HepG2 (cell line): Measurements from ENCODE around the gene GTF2H4. TPM values are rescaled to one million over a fixed set of nuclear protein-coding genes. Genes with fewer than 3 reads are reported as not detected.

Experiments used
- EEA1 ChIP-seq: sonication (generic); formaldehyde crosslinking; IDR thresholded peaks from 2 replicates; pipeline ENCODE4 v1.5.1; 2020; ENCODE audit warnings: mild to moderate bottlenecking, missing genetic modification reagents, borderline replicate concordance
- FOXK1 ChIP-seq: sonication (generic); formaldehyde crosslinking; IDR thresholded peaks from 2 replicates; pipeline ENCODE4 v1.4.0; 2020; ENCODE audit warnings: low read depth, missing genetic modification reagents, borderline replicate concordance
- IKZF1 ChIP-seq: fragments of 450-650 bp; IDR thresholded peaks from 2 replicates; pipeline ENCODE4 v1.7.1; 2016
- PHF21A ChIP-seq: sonication (generic); formaldehyde crosslinking; IDR thresholded peaks from 2 replicates; pipeline ENCODE4 v1.5.0; 2020; ENCODE audit warnings: mild to moderate bottlenecking, missing genetic modification reagents
- SMAD1 ChIP-seq: sonication (generic); formaldehyde crosslinking; IDR thresholded peaks from 2 replicates; pipeline ENCODE4 v1.4.0; 2020; ENCODE audit warnings: missing genetic modification reagents, low read depth, mild to moderate bottlenecking, borderline replicate concordance
- SP1 ChIP-seq, 2 experiments: fragments of 450-650 bp in 1 of 2; sonication (generic) in 1 of 2; formaldehyde crosslinking in 1 of 2; IDR thresholded peaks; 2 replicates each; pipeline versions ENCODE4 v1.4.0 to v1.6.1; 2016 to 2020; ENCODE audit warnings: missing genetic modification reagents in 1 of 2
- ZNF549 ChIP-seq: sonication (generic); formaldehyde crosslinking; IDR thresholded peaks from 2 replicates; pipeline ENCODE4 v1.5.0; 2020; ENCODE audit warnings: missing genetic modification reagents
- ZNF660 ChIP-seq: sonication (generic); formaldehyde crosslinking; IDR thresholded peaks from 2 replicates; pipeline ENCODE4 v1.5.1; 2020; ENCODE audit warnings: mild to moderate bottlenecking, low read depth, missing genetic modification reagents, borderline replicate concordance
- ZNF772 ChIP-seq: sonication (generic); formaldehyde crosslinking; IDR thresholded peaks from 2 replicates; pipeline ENCODE4 v1.5.0; 2020; ENCODE audit warnings: mild to moderate bottlenecking, missing genetic modification reagents
- polyA plus RNA-seq, 8 experiments: library from polyadenylated mRNA; depleted of rRNA in 3 of 8; stranded (reverse) in 7 of 8; unstranded in 1 of 8; fragments of >200 nt; fragmentation: Illumina TruSeq in 4 of 8; extraction: Trizol in 4 of 8; gene quantifications; 2 replicates each; pipeline versions ENCODE4 v1.2.1 to v1.2.3, GENCODE V29; 2011 to 2016; ENCODE audit warnings: low read depth in 4 of 8, missing spikeins in 1 of 8, mixed read lengths in 1 of 8; ENCODE audit not compliant: insufficient read depth in 1 of 8
- total RNA-seq, 5 experiments: library from RNA; depleted of rRNA; stranded (reverse); fragments of >200 nt; fragmentation: Illumina TruSeq; extraction: Trizol; gene quantifications; 2 replicates each; pipeline ENCODE4 v1.2.3, GENCODE V29; 2016; ENCODE audit warnings: low read depth in 1 of 5
- TF ChIP-seq, protein P1 (sequence below): sonication (generic); formaldehyde crosslinking; IDR thresholded peaks from 2 replicates; pipeline ENCODE4 v1.4.0; 2020; ENCODE audit warnings: low read depth, missing genetic modification reagents
- TF ChIP-seq, protein P2 (sequence below): IDR thresholded peaks from 2 replicates; pipeline ENCODE4 v1.6.1; 2016; ENCODE audit warnings: missing compliant biosample characterization, missing genetic modification reagents, borderline replicate concordance
- TF ChIP-seq, protein P3 (sequence below): conservative IDR thresholded peaks from 2 replicates; pipeline ENCODE4 v1.6.1; 2018; ENCODE audit warnings: missing genetic modification reagents
- TF ChIP-seq, protein P4 (sequence below): sonication (generic); formaldehyde crosslinking; IDR thresholded peaks from 2 replicates; pipeline ENCODE4 v1.5.1; 2020; ENCODE audit warnings: mild to moderate bottlenecking, missing genetic modification reagents, borderline replicate concordance

The GTF2H4 gene
- total and polyA plus RNA-seq, 2 of the 13 experiments (the other 11 are each of a cell fraction or from before 2014, with no cell fraction given) = 15.9 to 49.3 TPM

DNA sequence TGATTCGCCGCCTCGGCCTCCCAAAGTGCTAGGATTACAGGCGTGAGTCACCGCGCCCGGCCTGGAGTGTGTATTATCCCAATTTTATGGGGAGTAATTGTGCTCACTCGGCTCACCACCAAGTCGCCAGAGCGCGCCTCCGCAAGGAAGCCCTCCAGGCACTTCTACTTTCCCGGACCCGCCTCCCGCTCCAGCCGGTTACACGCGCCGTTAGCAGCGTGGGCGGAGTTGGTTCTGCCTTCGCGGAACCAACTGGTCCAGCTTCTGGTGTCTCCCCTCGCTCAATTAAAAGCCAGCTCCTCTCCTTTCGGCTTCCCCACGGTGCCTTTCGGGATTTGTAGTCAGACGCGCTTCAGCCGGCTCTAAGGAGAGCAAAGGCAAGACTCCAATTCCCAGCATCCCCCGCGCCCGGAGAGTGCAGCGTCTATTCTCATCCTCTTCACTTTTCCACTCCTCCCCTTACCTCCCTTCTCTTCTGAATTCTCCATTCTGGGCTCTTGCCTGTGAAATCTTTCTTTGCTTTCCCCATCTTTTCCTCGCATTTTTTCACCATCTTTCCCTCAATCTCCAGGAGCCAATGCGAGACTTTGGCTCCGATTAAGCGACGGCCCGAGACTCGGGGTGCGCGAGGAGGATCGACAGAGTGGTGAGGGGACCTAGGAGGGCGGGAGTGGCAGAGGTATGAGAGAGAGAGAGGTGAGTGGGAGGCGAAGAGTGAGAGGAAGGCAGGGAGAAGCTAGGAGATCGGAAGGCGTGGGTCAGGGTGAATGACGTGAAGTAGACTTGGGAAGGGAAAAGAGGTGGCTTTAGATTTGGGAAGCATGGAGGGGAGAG lies at the start of gene GTF2H4 (continued):
- TF ChIP-seq, protein P1, sequence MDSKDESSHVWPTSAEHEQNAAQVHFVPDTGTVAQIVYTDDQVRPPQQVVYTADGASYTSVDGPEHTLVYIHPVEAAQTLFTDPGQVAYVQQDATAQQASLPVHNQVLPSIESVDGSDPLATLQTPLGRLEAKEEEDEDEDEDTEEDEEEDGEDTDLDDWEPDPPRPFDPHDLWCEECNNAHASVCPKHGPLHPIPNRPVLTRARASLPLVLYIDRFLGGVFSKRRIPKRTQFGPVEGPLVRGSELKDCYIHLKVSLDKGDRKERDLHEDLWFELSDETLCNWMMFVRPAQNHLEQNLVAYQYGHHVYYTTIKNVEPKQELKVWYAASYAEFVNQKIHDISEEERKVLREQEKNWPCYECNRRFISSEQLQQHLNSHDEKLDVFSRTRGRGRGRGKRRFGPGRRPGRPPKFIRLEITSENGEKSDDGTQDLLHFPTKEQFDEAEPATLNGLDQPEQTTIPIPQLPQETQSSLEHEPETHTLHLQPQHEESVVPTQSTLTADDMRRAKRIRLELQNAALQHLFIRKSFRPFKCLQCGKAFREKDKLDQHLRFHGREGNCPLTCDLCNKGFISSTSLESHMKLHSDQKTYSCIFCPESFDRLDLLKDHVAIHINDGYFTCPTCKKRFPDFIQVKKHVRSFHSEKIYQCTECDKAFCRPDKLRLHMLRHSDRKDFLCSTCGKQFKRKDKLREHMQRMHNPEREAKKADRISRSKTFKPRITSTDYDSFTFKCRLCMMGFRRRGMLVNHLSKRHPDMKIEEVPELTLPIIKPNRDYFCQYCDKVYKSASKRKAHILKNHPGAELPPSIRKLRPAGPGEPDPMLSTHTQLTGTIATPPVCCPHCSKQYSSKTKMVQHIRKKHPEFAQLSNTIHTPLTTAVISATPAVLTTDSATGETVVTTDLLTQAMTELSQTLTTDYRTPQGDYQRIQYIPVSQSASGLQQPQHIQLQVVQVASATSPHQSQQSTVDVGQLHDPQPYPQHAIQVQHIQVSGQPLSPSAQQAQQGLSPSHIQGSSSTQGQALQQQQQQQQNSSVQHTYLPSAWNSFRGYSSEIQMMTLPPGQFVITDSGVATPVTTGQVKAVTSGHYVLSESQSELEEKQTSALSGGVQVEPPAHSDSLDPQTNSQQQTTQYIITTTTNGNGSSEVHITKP (CRISPR knock-in tag) = peak; percentile 84
- TF ChIP-seq SMAD1 (0 out of 2 replicates have a peak, but pooled peaks have one; percentile 34), ZNF549 (CRISPR knock-in tag) (no peak), SP1 (IDR thresholded peaks at IDR 0.05) (no peak), SP1 (CRISPR knock-in tag; IDR thresholded peaks at IDR 0.05) (peak; percentile 96), FOXK1 (CRISPR knock-in tag) (peak; percentile 92), ZNF772 (CRISPR knock-in tag) (0 out of 2 replicates have a peak, but pooled peaks have one; percentile 7), ZNF660 (no peak), PHF21A (CRISPR knock-in tag) (peak; percentile 90), EEA1 (peak; percentile 58; the same call in 1 of the 2 replicates), IKZF1 (no peak)
- TF ChIP-seq, protein P2, sequence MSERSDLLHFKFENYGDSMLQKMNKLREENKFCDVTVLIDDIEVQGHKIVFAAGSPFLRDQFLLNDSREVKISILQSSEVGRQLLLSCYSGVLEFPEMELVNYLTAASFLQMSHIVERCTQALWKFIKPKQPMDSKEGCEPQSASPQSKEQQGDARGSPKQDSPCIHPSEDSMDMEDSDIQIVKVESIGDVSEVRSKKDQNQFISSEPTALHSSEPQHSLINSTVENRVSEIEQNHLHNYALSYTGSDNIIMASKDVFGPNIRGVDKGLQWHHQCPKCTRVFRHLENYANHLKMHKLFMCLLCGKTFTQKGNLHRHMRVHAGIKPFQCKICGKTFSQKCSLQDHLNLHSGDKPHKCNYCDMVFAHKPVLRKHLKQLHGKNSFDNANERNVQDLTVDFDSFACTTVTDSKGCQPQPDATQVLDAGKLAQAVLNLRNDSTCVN (CRISPR knock-in tag) = no peak; the same call in 1 of the 2 replicates
- TF ChIP-seq, protein P3, sequence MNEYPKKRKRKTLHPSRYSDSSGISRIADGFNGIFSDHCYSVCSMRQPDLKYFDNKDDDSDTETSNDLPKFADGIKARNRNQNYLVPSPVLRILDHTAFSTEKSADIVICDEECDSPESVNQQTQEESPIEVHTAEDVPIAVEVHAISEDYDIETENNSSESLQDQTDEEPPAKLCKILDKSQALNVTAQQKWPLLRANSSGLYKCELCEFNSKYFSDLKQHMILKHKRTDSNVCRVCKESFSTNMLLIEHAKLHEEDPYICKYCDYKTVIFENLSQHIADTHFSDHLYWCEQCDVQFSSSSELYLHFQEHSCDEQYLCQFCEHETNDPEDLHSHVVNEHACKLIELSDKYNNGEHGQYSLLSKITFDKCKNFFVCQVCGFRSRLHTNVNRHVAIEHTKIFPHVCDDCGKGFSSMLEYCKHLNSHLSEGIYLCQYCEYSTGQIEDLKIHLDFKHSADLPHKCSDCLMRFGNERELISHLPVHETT = peak; percentile 89
- TF ChIP-seq, protein P4, sequence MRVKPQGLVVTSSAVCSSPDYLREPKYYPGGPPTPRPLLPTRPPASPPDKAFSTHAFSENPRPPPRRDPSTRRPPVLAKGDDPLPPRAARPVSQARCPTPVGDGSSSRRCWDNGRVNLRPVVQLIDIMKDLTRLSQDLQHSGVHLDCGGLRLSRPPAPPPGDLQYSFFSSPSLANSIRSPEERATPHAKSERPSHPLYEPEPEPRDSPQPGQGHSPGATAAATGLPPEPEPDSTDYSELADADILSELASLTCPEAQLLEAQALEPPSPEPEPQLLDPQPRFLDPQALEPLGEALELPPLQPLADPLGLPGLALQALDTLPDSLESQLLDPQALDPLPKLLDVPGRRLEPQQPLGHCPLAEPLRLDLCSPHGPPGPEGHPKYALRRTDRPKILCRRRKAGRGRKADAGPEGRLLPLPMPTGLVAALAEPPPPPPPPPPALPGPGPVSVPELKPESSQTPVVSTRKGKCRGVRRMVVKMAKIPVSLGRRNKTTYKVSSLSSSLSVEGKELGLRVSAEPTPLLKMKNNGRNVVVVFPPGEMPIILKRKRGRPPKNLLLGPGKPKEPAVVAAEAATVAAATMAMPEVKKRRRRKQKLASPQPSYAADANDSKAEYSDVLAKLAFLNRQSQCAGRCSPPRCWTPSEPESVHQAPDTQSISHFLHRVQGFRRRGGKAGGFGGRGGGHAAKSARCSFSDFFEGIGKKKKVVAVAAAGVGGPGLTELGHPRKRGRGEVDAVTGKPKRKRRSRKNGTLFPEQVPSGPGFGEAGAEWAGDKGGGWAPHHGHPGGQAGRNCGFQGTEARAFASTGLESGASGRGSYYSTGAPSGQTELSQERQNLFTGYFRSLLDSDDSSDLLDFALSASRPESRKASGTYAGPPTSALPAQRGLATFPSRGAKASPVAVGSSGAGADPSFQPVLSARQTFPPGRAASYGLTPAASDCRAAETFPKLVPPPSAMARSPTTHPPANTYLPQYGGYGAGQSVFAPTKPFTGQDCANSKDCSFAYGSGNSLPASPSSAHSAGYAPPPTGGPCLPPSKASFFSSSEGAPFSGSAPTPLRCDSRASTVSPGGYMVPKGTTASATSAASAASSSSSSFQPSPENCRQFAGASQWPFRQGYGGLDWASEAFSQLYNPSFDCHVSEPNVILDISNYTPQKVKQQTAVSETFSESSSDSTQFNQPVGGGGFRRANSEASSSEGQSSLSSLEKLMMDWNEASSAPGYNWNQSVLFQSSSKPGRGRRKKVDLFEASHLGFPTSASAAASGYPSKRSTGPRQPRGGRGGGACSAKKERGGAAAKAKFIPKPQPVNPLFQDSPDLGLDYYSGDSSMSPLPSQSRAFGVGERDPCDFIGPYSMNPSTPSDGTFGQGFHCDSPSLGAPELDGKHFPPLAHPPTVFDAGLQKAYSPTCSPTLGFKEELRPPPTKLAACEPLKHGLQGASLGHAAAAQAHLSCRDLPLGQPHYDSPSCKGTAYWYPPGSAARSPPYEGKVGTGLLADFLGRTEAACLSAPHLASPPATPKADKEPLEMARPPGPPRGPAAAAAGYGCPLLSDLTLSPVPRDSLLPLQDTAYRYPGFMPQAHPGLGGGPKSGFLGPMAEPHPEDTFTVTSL (CRISPR knock-in tag) = peak; percentile 59; the same call in 1 of the 2 replicates
